GM19467 (cell line): ENCODE measurements around the gene RSRC1.
"Not testable (repeated sequence)": the region's sequence is repeated elsewhere in the genome, so short reads cannot be mapped to it uniquely, and the experiment has no call there.

Experiments used
- ATAC-seq: cut with Tn5 transposase; IDR thresholded peaks from one replicate; pipeline ENCODE4 v1.9.1; 2021; ENCODE audit warnings: mild to moderate bottlenecking, moderate library complexity; ENCODE audit not compliant: unreplicated experiment

Gene RSRC1

GRCh38 chr3:158220575-158220974 lies 110.7 kb downstream of the RSRC1 start:
- no peak for ATAC-seq

GRCh38 chr3:158221426-158221825 lies 111.5 kb downstream of the RSRC1 start:
- ATAC-seq, result no peak

- ATAC-seq, result no peak
Observed at GRCh38 chr3:158226429-158226828, 116.5 kb downstream of the RSRC1 start.

GRCh38 chr3:158228942-158229341 lies 119.1 kb downstream of the RSRC1 start:
- ATAC-seq, result not testable (repeated sequence)

- ATAC-seq, result no peak
Observed at GRCh38 chr3:158233791-158234190, 123.9 kb downstream of the RSRC1 start.

GRCh38 chr3:158244274-158244673 lies 134.4 kb downstream of the RSRC1 start:
- ATAC-seq, result no peak

- ATAC-seq, result no peak
Observed at GRCh38 chr3:158247288-158247687, 137.4 kb downstream of the RSRC1 start.

GRCh38 chr3:158248261-158248660 lies 138.4 kb downstream of the RSRC1 start:
- ATAC-seq, result no peak

GRCh38 chr3:158249183-158249582 lies 139.3 kb downstream of the RSRC1 start:
- peak; percentile 69 for ATAC-seq

- no peak for ATAC-seq
Observed at GRCh38 chr3:158258619-158259018, 148.7 kb downstream of the RSRC1 start.

GRCh38 chr3:158260392-158260791 lies 150.5 kb downstream of the RSRC1 start:
- ATAC-seq, result no peak

- no peak for ATAC-seq
Observed at GRCh38 chr3:158261371-158261991, 151.6 kb downstream of the RSRC1 start.

- no peak for ATAC-seq
Observed at GRCh38 chr3:158264894-158265293, 155.0 kb downstream of the RSRC1 start.

GRCh38 chr3:158267015-158267414 lies 157.1 kb downstream of the RSRC1 start:
- ATAC-seq, result no peak

- no peak for ATAC-seq
Observed at GRCh38 chr3:158269942-158270341, 160.1 kb downstream of the RSRC1 start.

- no peak for ATAC-seq
Observed at GRCh38 chr3:158272081-158272480, 162.2 kb downstream of the RSRC1 start.

- no peak for ATAC-seq
Observed at GRCh38 chr3:158273656-158274055, 163.8 kb downstream of the RSRC1 start.

GRCh38 chr3:158278187-158278586 lies 168.3 kb downstream of the RSRC1 start:
- ATAC-seq, result no peak

GRCh38 chr3:158279609-158280008 lies 169.7 kb downstream of the RSRC1 start:
- no peak for ATAC-seq

- ATAC-seq, result no peak
Observed at GRCh38 chr3:158295771-158296170, 185.9 kb downstream of the RSRC1 start.

- no peak for ATAC-seq
Observed at GRCh38 chr3:158297940-158298339, 188.1 kb downstream of the RSRC1 start.

GRCh38 chr3:158308236-158308928 lies 198.5 kb downstream of the RSRC1 start:
- no peak for ATAC-seq
